NB4 (cell line): ENCODE measurements around the gene CAPN10.

Source experiments
- CTCF ChIP-seq: IDR thresholded peaks from one replicate; pipeline ENCODE4 v1.5.1; 2012; ENCODE audit warnings: low read depth, low read length
- MYC ChIP-seq: IDR thresholded peaks from 2 replicates; pipeline ENCODE4 v1.6.1; 2011; ENCODE audit warnings: low read depth, low read length
- POLR2A ChIP-seq: IDR thresholded peaks from 2 replicates; pipeline ENCODE4 v1.6.1; 2011; ENCODE audit warnings: mild to moderate bottlenecking; ENCODE audit not compliant: insufficient read length; ENCODE audit errors: extremely low read depth
- TF ChIP-seq, protein P1 (sequence below): IDR thresholded peaks from 2 replicates; pipeline ENCODE4 v1.6.1; 2011; ENCODE audit warnings: low read depth, low read length

DNA sequence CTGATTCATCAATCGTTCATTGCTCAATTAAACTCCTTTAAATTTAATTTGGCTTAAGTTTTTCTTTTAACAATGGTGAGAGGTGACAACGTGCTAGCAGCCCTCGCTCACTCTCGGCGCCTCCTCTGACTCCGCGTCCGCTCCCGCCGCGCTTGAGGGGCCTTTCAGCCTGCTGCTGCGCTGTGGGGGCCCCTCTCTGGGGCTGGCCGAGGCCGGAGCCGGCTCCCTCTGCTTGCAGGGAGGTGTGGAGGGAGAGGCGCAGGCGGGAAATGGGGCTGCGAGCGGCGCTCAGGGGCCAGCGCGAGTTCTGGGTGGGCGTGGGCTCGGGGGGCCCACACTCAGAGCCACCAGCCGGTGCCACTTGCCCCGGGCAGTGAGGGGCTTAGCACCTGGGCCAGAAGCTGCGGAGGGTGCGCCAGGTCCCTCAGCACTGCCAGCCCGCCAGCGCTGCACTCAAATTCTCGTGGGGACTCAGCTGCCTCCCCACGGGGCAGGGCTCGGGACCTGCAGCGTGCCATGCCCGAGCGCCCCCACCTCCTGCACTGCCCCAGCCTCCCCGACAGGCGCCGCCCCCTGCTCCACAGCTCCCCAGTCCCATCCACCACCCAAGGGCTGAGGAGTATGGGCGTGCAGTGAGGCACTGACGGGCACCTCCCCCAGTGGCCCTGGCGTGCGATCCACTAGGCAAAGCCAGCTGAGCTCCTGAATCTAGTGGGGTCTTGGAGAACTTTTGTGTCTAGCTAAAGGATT, 48.3 kb upstream of the CAPN10 start:
- TF ChIP-seq, protein P1, sequence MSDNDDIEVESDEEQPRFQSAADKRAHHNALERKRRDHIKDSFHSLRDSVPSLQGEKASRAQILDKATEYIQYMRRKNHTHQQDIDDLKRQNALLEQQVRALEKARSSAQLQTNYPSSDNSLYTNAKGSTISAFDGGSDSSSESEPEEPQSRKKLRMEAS = no peak
- TF ChIP-seq CTCF = no peak
- TF ChIP-seq POLR2A = no peak
- no peak for TF ChIP-seq MYC
